HCT116 (cell line): ENCODE results near the gene TBX3. TPM values are rescaled to one million over a fixed set of nuclear protein-coding genes. Genes with fewer than 3 reads are reported as not detected.

Source experiments
- ATAC-seq: fragments of 200-7000 bp; cut with Tn5 transposase; 2 replicates; pipeline ENCODE4 v1.9.1; 2020; ENCODE audit warnings: mild to moderate bottlenecking, moderate library complexity
- BruUV-seq: library from RNA; stranded (reverse); fragments of 400-500 nt; replicated peaks from 2 replicates; lab custom pipeline; 2021; lab: Mats Ljungman, UMichigan
- CTCF ChIA-PET: fragments of 300-600 bp; sonication (Branson Sonifier 250); formaldehyde crosslinking; loops from one replicate; lab custom pipeline; 2021; ENCODE audit warnings: antibody characterized with exemption; lab: Charles Lee
- POLR2A ChIA-PET: fragments of 300-600, 350-600 bp; sonication (Branson Sonifier 250); formaldehyde crosslinking; loops from one replicate; lab custom pipeline; 2021; ENCODE audit warnings: antibody characterized with exemption; lab: Charles Lee
- RAD21 ChIA-PET, 2 experiments: fragments of 300-600 bp; sonication (Branson Sonifier 250); formaldehyde crosslinking; loops; one replicate each; lab custom pipeline; 2023; ENCODE audit warnings: low total read pairs in 2 of 2; ENCODE audit not compliant: uncharacterized antibody in 2 of 2, unreplicated experiment in 2 of 2, low non-redundant PET in 1 of 2; lab: Charles Lee
- DNase-seq: peaks from one replicate; pipeline ENCODE4 v3.0.0-alpha.2; 2010; ENCODE audit warnings: low read depth, low spot score
- H2AFZ ChIP-seq: fragments of 200-600 bp; shearing (Covaris generic), sonication (generic); 2 replicates; pipeline ENCODE4 v1.6.1; 2017; ENCODE audit warnings: low read depth, mixed run types, mixed read lengths, antibody characterized with exemption, low read length; ENCODE audit not compliant: poor library complexity, severe bottlenecking
- H3K27ac ChIP-seq: 2 replicates; pipeline ENCODE4 v1.5.1; 2012; ENCODE audit warnings: low read depth, low read length
- H3K27me3 ChIP-seq: fragments of 200-600 bp; sonication (generic); 2 replicates; pipeline ENCODE4 v1.6.1; 2016; ENCODE audit warnings: mixed run types, low read length, mixed read lengths; ENCODE audit not compliant: insufficient read depth
- H3K36me3 ChIP-seq, 2 experiments: fragments of 200-500 bp in 1 of 2; fragments of 200-600 bp in 1 of 2; sonication (Bioruptor generic) in 1 of 2; sonication (generic) in 1 of 2; 2 replicates each; pipeline versions ENCODE4 v1.5.1 to v1.6.1; 2014 to 2016; ENCODE audit warnings: low read length in 2 of 2, inconsistent platforms in 1 of 2, mixed read lengths in 1 of 2, mixed run types in 1 of 2; ENCODE audit not compliant: insufficient read depth in 2 of 2, control insufficient read depth in 1 of 2
- H3K4me1 ChIP-seq, 2 experiments: fragments of 200-600 bp in 1 of 2; sonication (generic) in 1 of 2; 2 replicates each; pipeline versions ENCODE4 v1.5.1 to v1.6.1; 2012 to 2017; ENCODE audit warnings: low read length in 2 of 2, inconsistent platforms in 1 of 2, mild to moderate bottlenecking in 1 of 2, mixed read lengths in 1 of 2, mixed run types in 1 of 2, moderate library complexity in 1 of 2; ENCODE audit not compliant: insufficient read depth in 2 of 2, control insufficient read depth in 1 of 2
- H3K4me2 ChIP-seq: fragments of 200-600 bp; sonication (generic); 2 replicates; pipeline ENCODE4 v1.6.1; 2017; ENCODE audit warnings: mixed run types, low read length, mixed read lengths
- H3K4me3 ChIP-seq, 2 experiments: fragments of 200-600 bp in 1 of 2; sonication (generic) in 1 of 2; replicated peaks in 1 of 2; 2 replicates each; pipeline ENCODE4 v1.5.1; 2011 to 2016; ENCODE audit warnings: low read length in 2 of 2, control low read depth in 1 of 2, low read depth in 1 of 2, mild to moderate bottlenecking in 1 of 2, mixed read lengths in 1 of 2, mixed run types in 1 of 2
- H3K79me2 ChIP-seq: fragments of 200-600 bp; sonication (generic); 2 replicates; pipeline ENCODE4 v1.6.1; 2017; ENCODE audit warnings: mild to moderate bottlenecking, mixed run types, low read length, moderate library complexity, mixed read lengths; ENCODE audit not compliant: insufficient read depth
- H3K9ac ChIP-seq: fragments of 200-600 bp; sonication (generic); 2 replicates; pipeline ENCODE4 v1.6.1; 2016; ENCODE audit warnings: low read length, mixed read lengths
- H3K9me2 ChIP-seq: fragments of 200-600 bp; sonication (generic), shearing (Covaris generic); 2 replicates; pipeline ENCODE4 v1.6.1; 2017; ENCODE audit warnings: mixed run types, mild to moderate bottlenecking, moderate library complexity; ENCODE audit not compliant: insufficient read depth
- H3K9me3 ChIP-seq, 2 experiments: fragments of 200-500 bp in 1 of 2; fragments of 200-600 bp in 1 of 2; sonication (Bioruptor generic) in 1 of 2; sonication (generic) in 1 of 2; 2 replicates each; pipeline ENCODE4 v1.6.1; 2014 to 2017; ENCODE audit warnings: low read length in 2 of 2, mixed read lengths in 2 of 2, inconsistent platforms in 1 of 2, low read depth in 1 of 2, mild to moderate bottlenecking in 1 of 2, mixed run types in 1 of 2, moderate library complexity in 1 of 2; ENCODE audit not compliant: control insufficient read depth in 1 of 2, insufficient read depth in 1 of 2
- H4K20me1 ChIP-seq: fragments of 200-600 bp; sonication (generic), shearing (Covaris generic); 2 replicates; pipeline ENCODE4 v1.6.1; 2017; ENCODE audit warnings: mixed run types, mild to moderate bottlenecking, moderate library complexity; ENCODE audit not compliant: insufficient read depth
- ATF3 ChIP-seq: IDR thresholded peaks from 2 replicates; pipeline ENCODE4 v1.6.1; 2012
- CTCF ChIP-seq, 3 experiments: fragments of 200-600 bp in 1 of 3; sonication (generic) in 1 of 3; IDR thresholded peaks in 2 of 3; conservative IDR thresholded peaks in 1 of 3; 2 replicates each; pipeline ENCODE4 v1.5.1; 2012 to 2017; ENCODE audit warnings: low read depth in 2 of 3, low read length in 2 of 3, antibody characterized with exemption in 1 of 3, borderline replicate concordance in 1 of 3, control low read depth in 1 of 3, mild to moderate bottlenecking in 1 of 3, mixed read lengths in 1 of 3, mixed run types in 1 of 3, moderate library complexity in 1 of 3; ENCODE audit not compliant: insufficient read depth in 1 of 3
- EZH2phosphoT487 ChIP-seq: fragments of 200-600 bp; IDR thresholded peaks from 2 replicates; pipeline ENCODE4 v1.6.1; 2018; ENCODE audit warnings: antibody characterized with exemption, borderline replicate concordance
- FOSL1 ChIP-seq: IDR thresholded peaks from 2 replicates; pipeline ENCODE4 v1.6.1; 2012; ENCODE audit warnings: low read depth
- JUND ChIP-seq: IDR thresholded peaks from 2 replicates; pipeline ENCODE4 v1.6.1; 2012
- POLR2A ChIP-seq: IDR thresholded peaks from 2 replicates; pipeline ENCODE4 v1.7.0; 2011; ENCODE audit warnings: borderline replicate concordance; ENCODE audit not compliant: insufficient read depth, insufficient read length; ENCODE audit errors: extremely low read depth
- POLR2AphosphoS5 ChIP-seq: IDR thresholded peaks from 2 replicates; pipeline ENCODE4 v1.6.1; 2011; ENCODE audit warnings: mild to moderate bottlenecking, low read depth, low read length, moderate library complexity
- REST ChIP-seq: IDR thresholded peaks from 2 replicates; pipeline ENCODE4 v1.6.1; 2012; ENCODE audit warnings: low read depth
- SIN3A ChIP-seq: IDR thresholded peaks from 2 replicates; pipeline ENCODE4 v1.6.1; 2012; ENCODE audit warnings: low read depth
- SP1 ChIP-seq: IDR thresholded peaks from 2 replicates; pipeline ENCODE4 v1.6.1; 2012; ENCODE audit warnings: low read depth
- YY1 ChIP-seq: IDR thresholded peaks from 2 replicates; pipeline ENCODE4 v1.6.1; 2011; ENCODE audit warnings: low read length, low read depth, moderate library complexity, mild to moderate bottlenecking; ENCODE audit not compliant: insufficient replicate concordance; ENCODE audit errors: extremely low read depth
- intact Hi-C: fragments of 100-400 bp; cut with micrococcal nuclease; formaldehyde crosslinking; loops from 2 replicates; pipeline ENCODE4 v1.10.0; 2022
- total RNA-seq: library from RNA; stranded (reverse); gene quantifications from one replicate; pipeline ENCODE4 v1.2.1, GENCODE V29; 2021; ENCODE audit not compliant: unreplicated experiment

Gene TBX3
- total RNA-seq, 1 experiment from 2014 or later, result 12.8 TPM

- intact Hi-C loops, result no loop called here
- ATAC-seq (no peak), DNase-seq (no peak)
- BruUV-seq, result no TSS peak
- Histone ChIP-seq H4K20me1 (no peaks in the 10 kb centered on the region), H3K36me3 (peaks cover 3 to 16% of the 10 kb centered on the region in 2 experiments; a peak in 2 of 4 replicates), H3K27me3 (no peaks in the 10 kb centered on the region), H3K4me3 (no peak overlapping the region), H3K27ac (no peak overlapping the region), H3K9ac (no peak overlapping the region), H3K4me1 (no peaks in the 10 kb centered on the region), H2AFZ (no peak overlapping the region), H3K9me2 (no peaks in the 10 kb centered on the region), H3K9me3 (no peaks in the 10 kb centered on the region), H3K79me2 (0 out of 2 replicates have a peak, but pooled peaks cover 5% of the 10 kb centered on the region), H3K4me2 (no peak overlapping the region)
- POLR2A ChIA-PET, result interaction anchor here (1.4 kb wide), 1 partner anchor 8 kb away, joined by 5 read pairs; the partner anchor contains the start of gene TBX3
- TF ChIP-seq FOSL1 (no peak), REST (no peak), EZH2phosphoT487 (no peak), POLR2A (no peak), YY1 (no peak), SP1 (no peak), CTCF (IDR thresholded peaks at IDR 0.05 in 2 of 3, conservative IDR thresholded peaks at IDR 0.05 in 1 of 3; ENCODE audit: borderline replicate concordance in 1 of 3, insufficient read depth in 1 of 3, low read depth in 2 of 3, low read length in 2 of 3) (no peak), POLR2AphosphoS5 (no peak), JUND (no peak), SIN3A (no peak), ATF3 (no peak)
- CTCF ChIA-PET, result interaction anchor here (0.8 kb wide), 1 partner anchor 13 kb away, joined by 4 read pairs; no protein-coding TSS in a partner anchor
- RAD21 ChIA-PET, result interaction anchor here in 1 of 2 experiments (0.6 kb wide), 1 partner anchor 1077 kb away, joined by 3 read pairs; no protein-coding TSS in a partner anchor
Observed at GRCh38 chr12:114676142-114676741, 7.7 kb downstream of the TBX3 start.
